Measurements from ENCODE around the gene RPRD2.

The RPRD2 gene

GRCh38 chr1:150473659-150474058 is 109.7 kb downstream of the RPRD2 start:
- DNase-seq: no peak

DNA sequence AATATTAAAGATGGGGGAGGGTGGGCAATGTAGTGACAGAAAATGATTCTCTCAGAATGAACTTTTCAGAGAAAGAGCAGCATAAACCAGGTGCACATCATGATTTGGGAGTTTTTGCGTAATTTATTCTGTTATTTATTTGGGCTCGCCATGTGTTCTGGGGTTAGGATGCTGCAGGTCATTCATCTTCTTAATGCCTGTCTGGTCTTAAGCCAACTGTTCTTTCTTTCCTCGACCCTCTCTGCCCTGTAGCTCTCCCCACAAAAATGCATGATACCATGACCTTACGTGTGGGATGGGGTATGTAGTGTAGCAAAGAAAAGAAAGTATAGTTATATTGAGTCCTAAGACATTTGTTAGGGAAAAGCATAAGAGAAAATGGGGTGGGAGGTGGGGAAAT is 110.9 kb downstream of the RPRD2 start:
- DNase-seq: no peak

DNA sequence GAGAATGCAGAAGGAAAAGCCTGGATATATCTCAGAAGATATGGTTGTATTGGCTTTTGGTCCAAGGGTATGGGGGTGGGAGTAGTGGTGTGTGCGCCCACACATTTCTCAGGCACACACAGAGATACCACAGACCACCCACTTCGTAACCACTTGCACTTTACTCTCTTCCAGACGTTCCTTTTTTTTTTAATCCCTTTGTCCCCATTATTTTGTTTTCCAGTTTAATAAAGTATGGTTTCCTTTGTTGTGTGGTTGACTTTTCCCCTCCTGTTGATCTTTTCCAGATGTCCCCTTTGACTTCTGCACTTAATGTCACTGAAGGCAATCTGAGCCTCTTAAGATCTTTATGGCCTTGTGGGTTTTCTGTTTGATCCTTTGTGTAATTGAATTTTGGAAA is 112.8 kb downstream of the RPRD2 start:
- no peak for DNase-seq

GRCh38 chr1:150477320-150477719 is 113.4 kb downstream of the RPRD2 start:
- DNase-seq: no peak

DNA sequence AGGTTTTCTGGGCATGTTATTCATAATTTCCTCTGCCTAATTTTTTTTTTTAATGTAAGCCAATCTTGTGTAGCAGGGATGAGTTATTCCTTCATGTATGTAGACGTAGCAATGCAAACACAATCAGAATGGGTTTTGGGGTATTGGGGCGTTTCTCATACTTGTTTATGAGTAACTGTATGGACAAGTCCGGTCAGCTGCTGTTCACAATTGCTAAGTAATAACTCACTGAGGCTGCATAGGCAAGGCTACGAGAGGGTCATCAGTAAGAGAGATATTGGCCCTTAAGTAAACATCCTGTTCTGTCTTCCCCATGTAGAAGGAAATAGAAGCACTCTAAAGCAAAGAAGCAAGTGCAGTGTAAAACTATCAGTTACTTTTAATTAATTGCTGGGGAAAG is 113.8 kb downstream of the RPRD2 start:
- no peak for DNase-seq

GRCh38 chr1:150479370-150479769 is 115.4 kb downstream of the RPRD2 start:
- no peak for DNase-seq

DNA sequence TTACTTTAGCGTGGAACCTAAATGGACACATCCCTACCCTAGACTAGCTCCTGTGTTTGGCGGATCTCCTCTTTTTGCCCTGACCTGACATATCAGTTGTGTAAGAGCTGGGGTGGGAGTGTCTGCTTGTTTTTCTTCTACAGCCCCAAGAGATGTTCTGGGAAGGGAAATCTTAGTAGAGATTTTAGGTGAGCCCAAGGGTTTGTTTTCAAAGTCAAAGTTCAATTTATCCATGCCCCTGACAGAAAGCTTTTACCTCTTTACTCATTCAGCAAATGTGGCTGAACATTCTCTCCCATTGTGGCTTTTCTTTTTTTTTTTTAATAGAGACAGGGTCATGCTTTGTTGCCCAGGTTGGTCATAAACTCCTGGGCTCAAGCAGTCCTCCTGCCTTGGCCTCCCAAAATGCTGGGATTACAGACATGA is 116.0 kb downstream of the RPRD2 start:
- DNase-seq: no peak

- no peak for DNase-seq
These were observed 120.5 kb downstream of the RPRD2 start for GRCh38 chr1:150484431-150484830.

DNA sequence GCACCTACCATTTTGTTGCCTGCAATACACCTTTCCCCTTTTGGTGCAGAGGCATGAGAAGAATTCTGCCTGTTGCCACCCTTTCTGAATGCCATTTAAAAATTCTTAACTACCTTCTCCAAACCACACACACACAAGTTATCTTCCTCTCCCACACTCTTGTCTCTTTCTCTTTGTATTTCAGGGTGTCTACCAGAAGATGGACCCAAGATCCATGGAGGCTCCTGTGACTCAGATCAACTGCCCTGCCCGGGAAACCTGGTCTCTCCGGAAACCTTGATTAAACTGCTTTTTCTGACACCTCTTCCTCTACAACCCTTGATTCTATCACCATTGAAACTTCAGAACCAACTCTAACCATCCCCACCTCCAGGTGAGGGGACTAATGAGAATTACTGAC is 120.9 kb downstream of the RPRD2 start:
- no peak for DNase-seq

- DNase-seq: peak; percentile 99
These were observed 123.2 kb downstream of the RPRD2 start, which contains the start of gene TARS2 for GRCh38 chr1:150486966-150487762. TSS of gene TARS2 (plus strand) at chr1:150487419. CDS start at chr1:150487451, 32 bp downstream.

DNA sequence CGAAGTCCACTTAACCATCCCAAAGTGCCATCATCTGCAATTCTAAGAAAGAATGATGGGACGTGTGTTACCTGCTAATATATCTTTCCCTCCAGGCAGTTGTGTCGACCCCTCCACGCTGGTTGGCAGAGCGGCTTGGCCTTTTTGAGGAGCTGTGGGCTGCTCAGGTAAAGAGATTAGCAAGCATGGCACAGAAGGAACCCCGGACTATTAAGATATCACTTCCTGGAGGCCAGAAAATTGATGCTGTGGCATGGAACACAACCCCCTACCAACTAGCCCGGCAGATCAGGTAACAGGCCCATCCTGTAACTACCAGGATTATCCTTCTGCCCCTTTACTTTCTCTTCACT is 123.8 kb downstream of the RPRD2 start:
- DNase-seq: no peak

DNA sequence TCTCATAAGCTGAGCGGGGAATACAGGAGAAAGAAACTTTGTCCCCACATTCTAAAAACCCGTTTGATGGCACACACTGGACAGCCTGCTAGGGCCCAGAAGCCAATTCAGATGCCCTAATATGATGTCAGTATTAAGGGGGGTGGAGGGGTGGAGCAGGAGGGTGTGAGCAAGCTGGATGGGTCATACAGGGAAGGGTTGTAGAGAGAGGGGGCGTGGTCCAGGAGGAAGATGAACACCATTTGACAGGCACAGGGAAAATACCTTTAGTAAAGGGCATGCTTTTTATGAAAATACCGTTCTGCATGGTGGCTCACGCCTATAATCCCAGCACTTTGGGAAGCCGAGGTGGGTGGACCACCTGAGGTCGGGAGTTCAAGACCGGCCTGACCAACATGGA is 129.2 kb downstream of the RPRD2 start:
- no peak for DNase-seq

DNA sequence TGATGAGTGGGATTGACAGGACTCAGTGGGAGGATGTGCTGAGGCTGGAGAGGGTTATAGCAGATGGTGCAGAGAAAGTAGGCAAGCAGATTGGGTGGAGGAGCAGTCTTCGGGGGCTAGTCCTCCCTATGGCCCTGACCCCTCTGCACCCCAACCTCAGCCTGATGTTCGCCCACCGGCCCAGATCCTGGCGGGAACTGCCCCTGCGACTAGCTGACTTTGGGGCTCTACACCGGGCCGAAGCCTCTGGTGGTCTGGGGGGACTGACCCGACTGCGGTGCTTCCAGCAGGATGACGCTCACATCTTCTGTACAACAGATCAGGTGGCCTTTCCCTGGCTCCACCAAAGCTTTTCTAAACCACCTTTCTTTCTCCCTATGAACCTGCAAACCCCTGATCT is 134.4 kb downstream of the RPRD2 start:
- DNase-seq: no peak

DNA sequence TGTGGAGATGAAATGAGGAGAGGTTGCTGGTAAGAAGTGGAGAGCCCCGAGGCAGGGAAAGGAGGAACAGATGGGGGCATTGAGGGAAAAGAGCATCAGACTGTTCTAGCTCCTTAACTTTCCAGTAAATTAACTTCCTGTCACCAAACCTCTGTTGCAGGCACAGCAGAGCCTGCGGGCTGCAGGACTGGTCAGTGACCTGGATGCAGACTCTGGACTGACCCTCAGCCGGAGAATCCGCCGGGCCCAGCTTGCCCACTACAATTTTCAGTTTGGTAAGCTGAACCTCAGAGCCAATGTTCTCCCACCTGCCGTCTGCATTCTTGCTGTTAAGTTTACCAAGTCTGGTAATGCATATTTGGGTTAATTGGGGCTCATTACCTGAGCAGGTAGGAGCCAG is 141.5 kb downstream of the RPRD2 start:
- no peak for DNase-seq

GRCh38 chr1:150507912-150508864 is 144.2 kb downstream of the RPRD2 start, which contains the start of gene ECM1:
TSS of gene ECM1 (plus strand) at chr1:150508109. CDS start at chr1:150508210, 101 bp downstream.
- no peak for DNase-seq

GRCh38 chr1:150508982-150509381 is 145.0 kb downstream of the RPRD2 start:
- no peak for DNase-seq

DNA sequence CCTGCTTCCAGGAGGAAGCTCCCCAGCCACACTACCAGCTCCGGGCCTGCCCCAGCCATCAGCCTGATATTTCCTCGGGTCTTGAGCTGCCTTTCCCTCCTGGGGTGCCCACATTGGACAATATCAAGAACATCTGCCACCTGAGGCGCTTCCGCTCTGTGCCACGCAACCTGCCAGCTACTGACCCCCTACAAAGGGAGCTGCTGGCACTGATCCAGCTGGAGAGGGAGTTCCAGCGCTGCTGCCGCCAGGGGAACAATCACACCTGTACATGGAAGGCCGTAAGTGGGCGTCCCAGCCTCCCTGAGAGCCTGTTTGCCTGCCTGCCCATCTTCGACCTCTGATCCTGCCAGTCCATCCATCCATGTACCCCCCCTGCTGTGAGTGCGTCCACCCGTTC is 147.6 kb downstream of the RPRD2 start:
- no peak for DNase-seq

- DNase-seq: no peak
These were observed 148.2 kb downstream of the RPRD2 start for GRCh38 chr1:150511985-150512660.

DNA sequence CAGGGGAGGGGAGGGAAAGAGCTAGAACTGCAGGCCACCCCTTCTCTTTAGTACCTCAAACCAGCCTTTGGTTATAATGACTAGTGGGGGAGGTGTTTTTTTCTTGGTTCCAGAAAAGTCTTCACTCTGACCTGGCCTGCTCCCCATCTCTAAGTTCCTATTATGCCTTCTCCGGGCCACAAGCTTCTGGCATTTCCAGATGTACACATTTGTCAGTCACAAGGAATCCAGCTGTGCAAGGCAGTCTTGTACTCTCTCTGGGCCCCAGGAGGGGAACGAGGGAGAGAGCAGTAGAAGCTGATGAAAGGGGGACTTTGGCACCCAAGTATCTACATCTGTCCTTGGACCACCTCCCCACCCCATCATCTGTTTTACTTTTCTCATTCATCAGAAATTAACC is 148.9 kb downstream of the RPRD2 start:
- no peak for DNase-seq

GRCh38 chr1:150513351-150513791 is 149.4 kb downstream of the RPRD2 start:
- no peak for DNase-seq

DNA sequence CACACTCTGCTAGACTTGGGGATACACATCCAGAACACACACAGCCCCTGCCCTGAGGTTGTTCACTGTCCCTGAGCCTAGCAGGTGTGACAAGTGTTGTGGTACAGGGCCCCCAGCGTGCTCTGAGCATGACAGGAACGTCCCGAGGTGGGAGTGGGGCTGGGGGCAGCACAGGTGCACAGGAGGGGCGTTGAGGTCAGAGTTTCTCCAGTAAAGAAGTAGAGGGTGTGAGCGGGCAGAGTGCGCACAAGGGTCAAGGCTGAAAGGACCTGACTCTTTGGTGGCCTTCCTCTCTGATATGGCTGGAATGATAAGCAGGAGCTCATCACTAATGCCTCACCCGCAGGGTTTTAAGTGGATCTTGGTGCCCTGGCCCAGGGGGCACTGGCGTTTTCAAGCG is 150.3 kb downstream of the RPRD2 start:
- DNase-seq: no peak

DNA sequence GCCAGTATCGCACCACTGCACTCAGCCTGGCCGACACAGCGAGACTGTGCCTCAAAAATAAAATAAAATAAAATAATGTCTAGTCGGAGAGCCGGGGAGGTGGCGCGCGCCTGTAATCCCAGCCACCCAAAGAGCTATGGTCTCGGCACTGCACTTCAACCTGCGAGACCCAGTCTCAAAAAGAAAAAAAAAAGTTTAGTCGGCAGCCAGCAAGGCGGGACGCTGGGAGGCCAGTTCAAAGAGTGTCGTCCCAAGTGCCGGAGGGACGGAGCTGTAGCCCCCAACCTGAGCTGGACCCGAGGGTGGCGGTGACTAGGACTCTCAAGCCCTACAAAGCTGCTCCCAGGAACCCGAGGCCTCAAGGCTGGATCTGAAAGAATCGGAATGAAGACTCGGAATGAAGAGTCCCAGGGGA is 151.0 kb downstream of the RPRD2 start:
- no peak for DNase-seq

All from CD4-positive, alpha-beta T cell treated with Interleukin-4 for 4 hours (primary cell).